Peyer's patch (tissue), 4 donors: ENCODE results near the gene SLC25A29.

ENCODE experiments used
- POLR2A ChIP-seq, 2 donors: fragments of 450-650 bp; IDR thresholded peaks; one replicate each; pipeline ENCODE4 v1.5.1; 2017; ENCODE audit warnings: antibody characterized with exemption in 2 of 2, mild to moderate bottlenecking in 2 of 2, moderate library complexity in 2 of 2
- TF ChIP-seq, protein P1 (sequence below), 6 experiments: fragments of 450-650 bp in 4 of 6; fragments of 200-600 bp in 2 of 6; sonication (generic) in 1 of 6; IDR thresholded peaks; one replicate each; pipeline ENCODE4 v1.5.1; 2017 to 2019; ENCODE audit warnings: antibody characterized with exemption in 6 of 6, mild to moderate bottlenecking in 3 of 6, moderate library complexity in 1 of 6

DNA sequence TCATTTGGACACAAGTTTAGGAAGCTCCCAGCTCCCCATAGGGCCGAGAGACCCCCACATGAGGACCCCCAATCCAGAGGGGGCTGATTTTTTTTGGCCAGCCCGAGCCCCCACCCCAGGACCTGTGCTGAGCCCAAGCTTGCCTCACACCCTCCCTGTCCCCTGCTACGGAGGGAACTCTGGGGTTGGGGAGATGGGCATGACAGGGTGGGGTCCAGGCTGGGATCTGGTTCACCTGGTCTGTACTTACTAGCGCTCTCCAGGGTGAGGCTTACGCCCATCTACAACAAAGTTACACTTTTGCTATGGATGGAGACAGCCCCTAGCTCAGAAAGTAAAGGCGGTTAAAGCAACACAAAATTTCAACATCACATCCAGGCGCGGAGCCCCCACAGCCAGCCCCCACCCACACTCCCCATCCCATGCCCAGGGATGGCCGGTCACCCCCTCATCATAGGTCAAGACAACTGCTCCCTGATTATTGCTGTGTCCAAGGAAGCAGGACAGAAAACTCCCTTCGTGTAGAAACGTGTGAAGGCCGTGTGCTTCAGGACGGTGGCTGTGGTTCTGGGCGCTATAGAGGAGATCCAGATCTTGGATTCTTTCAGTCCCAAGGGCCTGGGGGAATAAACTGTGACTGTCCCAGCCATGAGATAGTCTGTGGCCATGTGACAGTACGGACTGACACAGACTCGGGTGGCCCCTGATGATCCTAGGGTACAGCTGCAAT is 10.7 kb downstream of the SLC25A29 start:
- TF ChIP-seq POLR2A (IDR thresholded peaks at IDR 0.05): no peak
- TF ChIP-seq, protein P1, sequence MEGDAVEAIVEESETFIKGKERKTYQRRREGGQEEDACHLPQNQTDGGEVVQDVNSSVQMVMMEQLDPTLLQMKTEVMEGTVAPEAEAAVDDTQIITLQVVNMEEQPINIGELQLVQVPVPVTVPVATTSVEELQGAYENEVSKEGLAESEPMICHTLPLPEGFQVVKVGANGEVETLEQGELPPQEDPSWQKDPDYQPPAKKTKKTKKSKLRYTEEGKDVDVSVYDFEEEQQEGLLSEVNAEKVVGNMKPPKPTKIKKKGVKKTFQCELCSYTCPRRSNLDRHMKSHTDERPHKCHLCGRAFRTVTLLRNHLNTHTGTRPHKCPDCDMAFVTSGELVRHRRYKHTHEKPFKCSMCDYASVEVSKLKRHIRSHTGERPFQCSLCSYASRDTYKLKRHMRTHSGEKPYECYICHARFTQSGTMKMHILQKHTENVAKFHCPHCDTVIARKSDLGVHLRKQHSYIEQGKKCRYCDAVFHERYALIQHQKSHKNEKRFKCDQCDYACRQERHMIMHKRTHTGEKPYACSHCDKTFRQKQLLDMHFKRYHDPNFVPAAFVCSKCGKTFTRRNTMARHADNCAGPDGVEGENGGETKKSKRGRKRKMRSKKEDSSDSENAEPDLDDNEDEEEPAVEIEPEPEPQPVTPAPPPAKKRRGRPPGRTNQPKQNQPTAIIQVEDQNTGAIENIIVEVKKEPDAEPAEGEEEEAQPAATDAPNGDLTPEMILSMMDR (IDR thresholded peaks at IDR 0.05): no peak
